SK-MEL-5 (cell line): Measurements from ENCODE around the gene HJV. TPM values are rescaled to one million over a fixed set of nuclear protein-coding genes. Genes with fewer than 3 reads are reported as not detected.
"Not testable (repeated sequence)": the region's sequence is repeated elsewhere in the genome, so short reads cannot be mapped to it uniquely, and the experiment has no call there.

Experiments used
- DNase-seq: peaks from one replicate; pipeline ENCODE4 v3.0.0-alpha.2; 2016; ENCODE audit warnings: low read depth, low spot score
- in situ Hi-C: cut with HindIII; loops from 2 replicates; pipeline ENCODE4 v1.10.0; 2016; ENCODE audit warnings: low sequenced_read_pairs, high pct_unique_total_duplicates, low pct_unique_long_range_greater_than_20kb
- total RNA-seq: library from RNA; depleted of rRNA; stranded (reverse); fragments of >200 nt; shearing (Covaris generic); gene quantifications from 2 replicates; pipeline ENCODE4 v1.2.3, GENCODE V29; 2014

HJV gene
- total RNA-seq, 1 experiment from 2014 or later: not detected

GRCh38 chr1:146026650-146027049, 5.1 kb upstream of the HJV start:
- in situ Hi-C loops, DNase-seq: not testable (repeated sequence)

DNA sequence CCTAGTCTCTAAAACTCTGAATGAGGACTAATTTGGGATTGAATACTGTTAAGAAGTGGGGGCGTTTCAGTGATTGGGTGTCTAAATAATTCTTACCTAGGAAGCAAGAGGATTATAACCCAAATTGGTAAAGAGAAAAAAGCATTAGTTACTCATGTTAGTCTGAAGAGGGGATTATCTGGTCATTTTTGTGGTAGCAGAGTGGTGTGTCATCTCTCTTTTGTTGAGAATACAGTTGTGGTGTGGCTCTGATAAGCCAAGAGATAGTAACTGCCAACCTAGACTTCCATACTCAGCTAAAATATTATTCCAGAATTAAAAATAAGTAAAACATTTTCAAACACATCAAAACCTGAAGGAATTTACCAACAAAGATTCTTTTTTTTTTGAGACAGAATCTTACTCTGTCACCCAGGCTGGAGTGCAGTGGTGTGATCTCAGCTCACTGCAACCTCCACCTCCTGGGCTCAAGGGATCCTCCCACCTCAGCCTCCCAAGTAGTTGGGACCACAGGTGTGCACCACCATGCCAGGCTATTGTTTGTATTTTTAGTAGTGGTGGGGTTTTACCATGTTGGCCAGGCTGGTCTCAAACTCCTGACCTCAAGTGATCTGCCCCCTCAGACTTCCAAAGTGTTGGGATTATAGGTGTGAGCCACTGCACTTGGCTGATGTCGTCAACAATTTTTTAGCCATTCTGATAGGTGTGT, 4.4 kb upstream of the HJV start:
- DNase-seq, in situ Hi-C loops: not testable (repeated sequence)

DNA sequence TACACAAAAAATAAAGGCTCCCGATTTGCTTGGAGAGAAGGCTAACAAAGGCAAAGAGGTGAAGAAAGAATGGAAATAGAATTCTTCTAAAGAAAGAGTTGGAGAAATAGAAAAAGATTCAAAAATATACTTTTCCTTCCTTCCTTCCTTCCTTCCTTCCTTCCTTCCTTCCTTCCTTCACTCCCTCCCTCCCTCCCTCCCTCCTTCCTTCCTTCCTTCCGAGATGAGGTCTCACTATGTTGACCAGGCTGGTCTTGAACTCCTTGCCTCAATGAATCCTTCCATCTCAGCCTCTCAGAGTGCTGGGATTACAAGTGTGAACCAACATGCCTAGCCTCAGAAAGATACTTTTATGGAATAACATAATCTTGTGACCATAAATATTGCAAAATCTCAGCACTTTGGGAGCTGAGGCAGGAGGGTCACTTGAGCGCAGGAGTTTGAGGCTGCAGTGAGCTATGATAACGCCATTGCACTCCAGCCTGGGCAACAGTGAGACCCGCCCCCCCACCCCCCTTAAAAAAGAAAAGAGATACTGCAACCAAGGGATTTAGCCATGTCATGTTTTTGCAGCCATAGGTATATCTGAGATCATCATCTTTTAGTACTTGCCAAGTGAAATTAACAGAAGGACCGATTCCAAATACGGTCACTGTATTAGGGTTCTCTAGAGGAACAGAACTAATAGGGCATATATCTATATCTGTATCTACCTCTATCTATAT, 1.0 kb upstream of the HJV start:
- in situ Hi-C loops: no loop called here
- no peak for DNase-seq

DNA sequence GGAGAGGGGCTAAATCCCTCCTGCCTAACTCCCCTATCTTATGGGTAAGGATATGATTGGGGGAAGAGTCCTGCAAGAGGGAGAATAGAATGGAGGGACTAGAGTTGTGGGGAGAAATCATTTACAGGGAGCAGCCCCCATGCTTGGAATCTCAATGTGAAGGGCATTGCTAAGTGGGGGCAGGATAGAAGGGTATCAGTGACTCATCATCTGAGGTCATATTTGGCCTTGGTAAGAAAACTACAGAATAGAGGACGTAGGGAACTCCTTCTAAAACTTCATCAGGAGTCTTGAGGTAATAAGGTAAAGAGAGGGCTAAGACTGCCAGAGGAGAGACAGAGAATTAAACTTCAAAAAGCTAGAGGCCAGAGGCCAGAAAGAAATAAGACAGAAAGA, 487 bp downstream of the HJV start:
- DNase-seq: no peak
- in situ Hi-C loops: no loop called here

- in situ Hi-C loops: no loop called here
- no peak for DNase-seq
Measured at GRCh38 chr1:146020058-146021049, 1.2 kb downstream of the HJV start.

DNA sequence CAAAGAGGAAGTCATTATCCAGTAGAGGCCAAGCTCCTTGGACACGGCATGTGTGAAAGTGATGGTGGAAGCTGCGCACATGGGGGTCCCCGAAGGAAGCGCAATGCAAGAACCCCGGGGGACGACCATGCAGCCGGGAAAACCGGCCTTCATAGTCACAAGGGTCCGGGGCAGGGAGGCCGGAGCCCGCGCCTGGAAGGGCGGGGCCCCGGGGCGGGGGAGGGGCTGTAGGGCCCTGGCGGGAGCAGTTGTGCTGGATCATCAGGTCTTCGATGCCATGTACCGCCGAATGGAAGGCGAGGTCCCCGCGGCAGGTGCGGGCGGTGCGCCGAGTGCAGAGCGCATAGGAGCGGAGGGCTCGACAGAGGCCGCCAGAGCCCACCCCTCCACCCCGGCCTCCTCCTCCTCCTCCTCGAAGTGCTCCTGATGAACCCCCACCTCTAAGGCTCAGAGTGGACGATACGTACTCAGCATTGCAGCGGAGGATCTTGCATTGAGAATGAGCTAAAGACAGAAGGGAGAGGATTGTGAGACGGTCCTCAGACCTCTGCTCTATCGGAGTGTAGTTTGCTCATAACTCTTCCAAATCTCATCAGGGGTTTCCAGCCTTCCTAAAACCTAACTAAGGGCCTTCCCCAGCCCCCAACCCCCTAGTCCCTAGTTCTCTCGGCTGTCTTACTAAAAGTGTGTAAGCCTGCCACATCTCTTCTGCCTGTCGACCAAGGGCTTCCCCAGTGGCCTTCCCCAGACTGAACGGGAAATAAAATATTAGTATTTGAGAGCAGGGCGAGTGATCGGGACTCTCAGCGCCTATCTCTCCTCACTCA, 2.1 kb downstream of the HJV start:
- no peak for DNase-seq
- in situ Hi-C loops: no loop called here

DNA sequence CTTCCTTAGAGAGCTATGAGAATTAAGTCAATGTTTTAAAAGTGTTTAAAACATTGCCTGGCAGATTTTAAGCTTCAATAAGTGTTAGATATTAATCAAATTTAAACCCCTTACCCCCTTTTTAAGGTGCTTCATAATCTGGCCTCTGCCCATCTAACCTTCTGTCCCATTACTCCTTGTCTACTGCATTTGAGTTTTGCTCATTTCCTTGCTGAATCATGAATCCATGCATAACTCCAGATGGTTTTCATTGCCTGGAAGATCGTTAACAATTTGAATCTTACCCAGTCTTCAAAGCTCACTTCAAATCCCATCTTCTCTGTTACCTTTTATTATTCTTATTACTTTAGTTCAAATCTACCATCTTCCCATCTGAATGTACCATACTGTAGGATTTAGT, 4.6 kb downstream of the HJV start:
- in situ Hi-C loops: no loop called here
- DNase-seq: no peak

- DNase-seq: peak; percentile 16
- in situ Hi-C loops: no loop called here
Measured at GRCh38 chr1:146013559-146013922, 8.0 kb downstream of the HJV start.

DNA sequence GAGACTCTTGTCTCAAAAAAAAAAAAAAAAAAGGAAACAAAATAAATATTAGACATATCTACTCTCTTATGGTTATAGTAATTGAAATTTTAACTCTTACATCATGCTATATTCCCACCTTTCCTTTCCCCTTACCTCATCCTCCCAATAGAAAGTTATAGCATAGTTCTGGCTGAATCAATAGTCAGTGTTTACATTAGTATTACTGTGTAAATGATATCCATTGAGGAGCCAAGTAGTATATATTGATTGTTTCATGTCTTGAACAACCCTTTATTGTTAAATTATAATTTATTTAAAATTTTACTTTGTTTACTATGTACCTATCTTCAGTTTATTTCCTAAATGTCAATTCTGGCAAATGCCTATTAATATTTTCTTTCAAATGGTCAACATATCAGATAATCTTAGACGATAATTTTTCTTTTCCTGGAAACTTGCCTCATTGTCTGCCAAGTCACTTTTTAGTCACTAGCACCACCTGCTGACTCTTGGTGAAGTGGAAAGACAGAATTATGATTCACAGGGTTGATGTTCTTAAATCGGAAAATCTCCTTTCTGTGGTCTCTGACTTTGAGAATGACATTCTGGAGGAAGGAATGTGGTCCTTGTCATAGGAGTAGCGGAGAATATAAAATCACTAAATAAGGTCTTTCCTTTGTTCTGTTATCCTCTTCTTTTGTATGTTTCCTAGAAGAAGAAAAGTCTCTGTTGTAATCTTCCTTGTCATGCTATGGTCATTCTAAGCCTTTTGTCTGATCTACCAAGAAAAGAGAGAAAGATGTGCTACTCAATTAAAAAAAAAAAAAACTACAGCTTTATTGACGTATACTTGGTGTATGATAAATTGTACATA, 8.6 kb downstream of the HJV start:
- peak; percentile 91 for DNase-seq
- in situ Hi-C loops: no loop called here

- in situ Hi-C loops: no loop called here
- no peak for DNase-seq
Measured at GRCh38 chr1:146010126-146010738, 11.3 kb downstream of the HJV start.

GRCh38 chr1:146007489-146008133, 13.9 kb downstream of the HJV start:
- in situ Hi-C loops: no loop called here
- no peak for DNase-seq

- in situ Hi-C loops: no loop called here
- no peak for DNase-seq
Measured at GRCh38 chr1:146001709-146002108, 19.8 kb downstream of the HJV start.

GRCh38 chr1:145999321-146000024, 22.1 kb downstream of the HJV start:
- in situ Hi-C loops: no loop called here
- DNase-seq: no peak

DNA sequence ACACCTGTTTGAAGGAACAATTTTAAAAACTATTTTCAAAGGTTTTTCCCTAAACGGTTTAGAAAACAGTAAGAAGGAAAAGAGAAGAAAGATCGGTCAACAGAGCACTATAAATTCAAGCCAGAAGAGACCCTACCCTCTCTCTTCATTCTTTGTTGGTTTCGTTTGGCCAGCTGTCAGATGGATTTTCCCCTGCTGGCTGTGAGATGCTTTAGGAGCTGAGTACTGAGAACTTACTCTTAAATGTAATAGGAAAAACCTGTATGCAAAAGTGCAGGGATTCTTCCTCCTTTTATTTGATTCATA, 23.9 kb downstream of the HJV start:
- in situ Hi-C loops: no loop called here
- no peak for DNase-seq

- DNase-seq: no peak
- in situ Hi-C loops: no loop called here
Measured at GRCh38 chr1:145997016-145997717, 24.4 kb downstream of the HJV start.
